Measurements from ENCODE around the gene HMGN1. TPM values are rescaled to one million over a fixed set of nuclear protein-coding genes. Genes with fewer than 3 reads are reported as not detected.

HMGN1 gene
- polyA plus RNA-seq, 1 donor from 2014 or later, result 2,070 TPM

GRCh38 chr21:39326607-39327307 is 22.1 kb downstream of the HMGN1 start:
- Histone ChIP-seq H3K9me2 (ENCODE audit: insufficient read depth, low read length) (no peaks in the 10 kb centered on the region), H3K9me3 (ENCODE audit: low read length) (no peaks in the 10 kb centered on the region), H3K4me2 (ENCODE audit: low read length) (no peak overlapping the region), H3F3A (ENCODE audit: insufficient read depth, low read length, poor library complexity, severe bottlenecking) (no peaks in the 10 kb centered on the region), H3K9ac (ENCODE audit: low read length) (no peak overlapping the region), H3K36me3 (ENCODE audit: insufficient read depth, low read length) (no peaks in the 10 kb centered on the region), H3K27me3 (ENCODE audit: insufficient read depth, low read depth, low read length) (no peaks in the 10 kb centered on the region), H4K20me1 (ENCODE audit: insufficient read depth) (no peaks in the 10 kb centered on the region), H3K79me2 (replicated peaks; ENCODE audit: insufficient read depth, low read length) (no peaks in the 10 kb centered on the region), H3K4me3 (ENCODE audit: low read length) (no peak overlapping the region), H2AFZ (ENCODE audit: low read depth, low read length) (no peak overlapping the region), H3K27ac (ENCODE audit: low read length) (no peak overlapping the region)
- TF ChIP-seq POLR2AphosphoS5 (IDR thresholded peaks at IDR 0.05) (no peak), MXI1 (conservative IDR thresholded peaks at IDR 0.05; ENCODE audit: poor library complexity, severe bottlenecking) (no peak), REST (IDR thresholded peaks at IDR 0.05; ENCODE audit: borderline replicate concordance) (no peak)

GRCh38 chr21:39325458-39325857 is 23.4 kb downstream of the HMGN1 start:
- no peak overlapping the region for H3K4me2 ChIP-seq (ENCODE audit: low read length)

More at GRCh38 chr21:39325458-39325857, 23.4 kb downstream of the HMGN1 start:
- Histone ChIP-seq H3K27me3 (ENCODE audit: insufficient read depth, low read depth, low read length) (no peaks in the 10 kb centered on the region), H3K27ac (ENCODE audit: low read length) (no peak overlapping the region), H4K20me1 (ENCODE audit: insufficient read depth) (no peaks in the 10 kb centered on the region), H3K4me3 (ENCODE audit: low read length) (no peak overlapping the region), H3K36me3 (ENCODE audit: insufficient read depth, low read length) (no peaks in the 10 kb centered on the region), H3K9ac (ENCODE audit: low read length) (no peak overlapping the region), H2AFZ (ENCODE audit: low read depth, low read length) (no peak overlapping the region), H3K9me3 (ENCODE audit: low read length) (no peaks in the 10 kb centered on the region), H3K79me2 (replicated peaks; ENCODE audit: insufficient read depth, low read length) (no peaks in the 10 kb centered on the region), H3F3A (ENCODE audit: insufficient read depth, low read length, poor library complexity, severe bottlenecking) (no peaks in the 10 kb centered on the region), H3K9me2 (ENCODE audit: insufficient read depth, low read length) (no peaks in the 10 kb centered on the region)
- no peak for TF ChIP-seq TAF1 (IDR thresholded peaks at IDR 0.05; ENCODE audit: low read depth)
- no peak for TF ChIP-seq EZH2 (IDR thresholded peaks at IDR 0.05; ENCODE audit: borderline replicate concordance, insufficient read depth, low read length, poor library complexity, severe bottlenecking)
- no peak for TF ChIP-seq POLR2AphosphoS5 (IDR thresholded peaks at IDR 0.05)
- TF ChIP-seq SMC3 (conservative IDR thresholded peaks at IDR 0.05; ENCODE audit: poor library complexity), result no peak
- no peak for TF ChIP-seq EP300 (conservative IDR thresholded peaks at IDR 0.05; ENCODE audit: poor library complexity, severe bottlenecking)
- no peak for TF ChIP-seq REST (IDR thresholded peaks at IDR 0.05; ENCODE audit: borderline replicate concordance)

All from neural cell (in vitro differentiated cells).